ENCODE data around the gene ERCC6L2.

DNA sequence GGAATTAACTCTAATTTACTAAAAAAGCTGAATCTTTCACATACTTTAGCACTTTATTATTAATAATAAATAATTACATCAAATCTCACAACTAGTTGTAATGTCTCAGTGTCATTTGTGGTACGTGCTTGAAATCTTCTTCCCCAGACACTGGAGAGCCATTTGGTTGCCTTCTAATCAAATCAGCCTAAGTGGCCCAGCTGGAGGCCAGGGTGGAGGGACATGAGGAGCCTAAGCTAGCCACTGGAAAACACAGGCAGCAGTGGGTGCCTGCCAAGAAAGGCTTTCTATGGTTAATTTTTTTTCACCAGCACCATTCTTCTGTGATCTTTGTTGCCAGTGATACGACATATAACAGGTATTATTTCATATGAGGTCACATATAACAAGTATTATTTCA is 117.0 kb downstream of the ERCC6L2 start:
- TF ChIP-seq, protein P1, sequence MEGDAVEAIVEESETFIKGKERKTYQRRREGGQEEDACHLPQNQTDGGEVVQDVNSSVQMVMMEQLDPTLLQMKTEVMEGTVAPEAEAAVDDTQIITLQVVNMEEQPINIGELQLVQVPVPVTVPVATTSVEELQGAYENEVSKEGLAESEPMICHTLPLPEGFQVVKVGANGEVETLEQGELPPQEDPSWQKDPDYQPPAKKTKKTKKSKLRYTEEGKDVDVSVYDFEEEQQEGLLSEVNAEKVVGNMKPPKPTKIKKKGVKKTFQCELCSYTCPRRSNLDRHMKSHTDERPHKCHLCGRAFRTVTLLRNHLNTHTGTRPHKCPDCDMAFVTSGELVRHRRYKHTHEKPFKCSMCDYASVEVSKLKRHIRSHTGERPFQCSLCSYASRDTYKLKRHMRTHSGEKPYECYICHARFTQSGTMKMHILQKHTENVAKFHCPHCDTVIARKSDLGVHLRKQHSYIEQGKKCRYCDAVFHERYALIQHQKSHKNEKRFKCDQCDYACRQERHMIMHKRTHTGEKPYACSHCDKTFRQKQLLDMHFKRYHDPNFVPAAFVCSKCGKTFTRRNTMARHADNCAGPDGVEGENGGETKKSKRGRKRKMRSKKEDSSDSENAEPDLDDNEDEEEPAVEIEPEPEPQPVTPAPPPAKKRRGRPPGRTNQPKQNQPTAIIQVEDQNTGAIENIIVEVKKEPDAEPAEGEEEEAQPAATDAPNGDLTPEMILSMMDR (IDR thresholded peaks at IDR 0.05; ENCODE audit: poor library complexity, severe bottlenecking): no peak
- no peak for TF ChIP-seq EP300 (conservative IDR thresholded peaks at IDR 0.05; ENCODE audit: poor library complexity, severe bottlenecking)
- no peak for TF ChIP-seq TAF1 (IDR thresholded peaks at IDR 0.05; ENCODE audit: low read depth)
- no peak for TF ChIP-seq SMC3 (conservative IDR thresholded peaks at IDR 0.05; ENCODE audit: poor library complexity)

All from neural cell (in vitro differentiated cells).